Measurements from ENCODE around the gene MLPH.

DNA sequence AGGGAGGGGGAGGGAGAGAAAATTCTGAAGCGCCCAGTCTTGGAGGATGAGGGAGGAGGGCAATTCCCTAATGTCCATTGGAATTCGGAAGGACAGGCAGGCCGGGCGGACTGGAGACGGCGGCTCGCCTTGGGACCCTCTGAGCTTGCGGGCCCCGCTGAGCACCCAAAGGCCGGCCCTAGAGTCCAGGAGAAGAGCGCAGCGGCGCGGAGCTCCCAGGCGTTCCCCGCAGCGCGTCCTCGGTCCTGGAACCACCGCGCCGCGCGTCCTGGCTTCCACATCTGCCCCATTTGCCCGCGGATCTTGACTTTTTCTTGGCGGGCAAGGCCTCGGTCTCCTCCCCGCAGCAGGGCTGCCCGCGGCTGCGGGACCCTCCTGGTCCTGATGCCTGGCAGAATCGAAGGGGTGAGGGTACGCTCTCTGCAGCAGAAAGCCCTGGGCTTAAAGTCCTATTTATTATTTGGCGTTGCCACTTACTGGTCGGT lies 675 bp upstream of the MLPH start:
- TF ChIP-seq, protein P1, sequence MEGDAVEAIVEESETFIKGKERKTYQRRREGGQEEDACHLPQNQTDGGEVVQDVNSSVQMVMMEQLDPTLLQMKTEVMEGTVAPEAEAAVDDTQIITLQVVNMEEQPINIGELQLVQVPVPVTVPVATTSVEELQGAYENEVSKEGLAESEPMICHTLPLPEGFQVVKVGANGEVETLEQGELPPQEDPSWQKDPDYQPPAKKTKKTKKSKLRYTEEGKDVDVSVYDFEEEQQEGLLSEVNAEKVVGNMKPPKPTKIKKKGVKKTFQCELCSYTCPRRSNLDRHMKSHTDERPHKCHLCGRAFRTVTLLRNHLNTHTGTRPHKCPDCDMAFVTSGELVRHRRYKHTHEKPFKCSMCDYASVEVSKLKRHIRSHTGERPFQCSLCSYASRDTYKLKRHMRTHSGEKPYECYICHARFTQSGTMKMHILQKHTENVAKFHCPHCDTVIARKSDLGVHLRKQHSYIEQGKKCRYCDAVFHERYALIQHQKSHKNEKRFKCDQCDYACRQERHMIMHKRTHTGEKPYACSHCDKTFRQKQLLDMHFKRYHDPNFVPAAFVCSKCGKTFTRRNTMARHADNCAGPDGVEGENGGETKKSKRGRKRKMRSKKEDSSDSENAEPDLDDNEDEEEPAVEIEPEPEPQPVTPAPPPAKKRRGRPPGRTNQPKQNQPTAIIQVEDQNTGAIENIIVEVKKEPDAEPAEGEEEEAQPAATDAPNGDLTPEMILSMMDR (IDR thresholded peaks at IDR 0.05; ENCODE audit: low read depth, low read length, poor library complexity, severe bottlenecking), result no peak
- TF ChIP-seq EZH2phosphoT487 (IDR thresholded peaks at IDR 0.05; ENCODE audit: borderline replicate concordance, low read length), result no peak
